Esophagus muscularis mucosa (tissue), 2 donors: ENCODE data around the gene ZNF789.
"Not testable (repeated sequence)": the region's sequence is repeated elsewhere in the genome, so short reads cannot be mapped to it uniquely, and the experiment has no call there.

ENCODE experiments used
- EP300 ChIP-seq: sonication (generic); formaldehyde crosslinking; IDR thresholded peaks from one replicate; pipeline ENCODE4 v1.6.1; 2017; ENCODE audit warnings: antibody characterized with exemption
- POLR2A ChIP-seq: fragments of 450-650 bp; IDR thresholded peaks from one replicate; pipeline ENCODE4 v1.6.1; 2017; ENCODE audit warnings: antibody characterized with exemption, moderate library complexity, mild to moderate bottlenecking, low read depth

DNA sequence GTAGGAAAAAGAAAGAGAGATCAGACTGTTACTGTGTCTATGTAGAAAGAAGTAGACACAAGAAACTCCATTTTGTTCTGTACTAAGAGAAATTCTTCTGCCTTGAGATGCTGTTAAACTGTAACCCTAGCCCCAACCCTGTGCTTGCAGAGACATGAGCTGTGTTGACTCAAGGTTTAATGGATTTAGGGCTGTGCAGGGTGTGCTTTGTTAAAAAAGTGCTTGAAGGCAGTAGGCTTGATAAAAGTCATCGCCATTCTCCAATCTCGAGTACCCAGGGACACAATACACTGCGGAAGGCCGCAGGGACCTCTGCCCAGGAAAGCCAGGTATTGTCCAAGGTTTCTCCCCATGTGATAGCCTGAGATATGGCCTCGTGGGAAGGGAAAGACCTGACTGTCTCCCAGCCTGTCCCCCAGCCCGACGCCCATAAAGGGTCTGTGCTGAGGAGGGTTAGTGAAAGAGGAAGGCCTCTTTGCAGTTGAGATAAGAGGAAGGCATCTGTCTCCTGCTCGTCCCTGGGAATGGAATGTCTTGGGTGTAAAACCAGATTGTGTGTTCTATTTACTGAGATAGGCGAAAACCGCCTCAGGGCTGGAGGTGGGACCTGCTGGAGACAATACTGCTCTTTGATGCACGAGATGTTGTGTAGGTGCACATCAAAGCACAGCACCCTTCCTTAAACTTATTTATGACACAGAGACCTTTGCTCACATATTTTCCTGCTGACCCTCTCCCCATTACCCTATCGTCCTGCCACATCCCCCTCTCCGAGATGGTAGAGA, 40.7 kb upstream of the ZNF789 start:
- TF ChIP-seq EP300, POLR2A: not testable (repeated sequence)
